Measurements from ENCODE around the gene CNRIP1.

DNA sequence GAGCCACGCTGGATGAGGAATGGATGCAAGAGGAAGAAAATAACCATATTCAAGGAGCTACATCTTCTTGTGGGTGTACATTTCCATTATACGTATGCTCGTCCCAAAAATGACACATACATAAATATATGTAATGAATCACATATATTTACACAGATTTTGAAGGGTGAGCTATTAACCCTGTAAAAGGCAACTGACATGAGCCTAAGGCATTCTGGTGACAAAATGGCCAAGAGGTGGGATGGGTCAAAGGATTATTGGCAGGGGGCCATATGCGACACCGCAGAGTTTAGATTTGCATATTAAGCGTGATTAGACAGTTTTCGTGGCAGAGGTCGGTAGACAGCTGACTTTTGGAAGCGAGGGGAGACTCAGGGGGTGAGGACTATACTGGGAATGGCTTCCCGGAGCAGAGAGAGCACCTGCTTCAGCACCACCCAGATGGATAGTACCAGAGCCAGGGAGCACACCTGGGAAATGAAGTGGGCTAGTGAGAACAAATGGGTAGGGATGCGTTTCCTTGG, 431 bp upstream of the CNRIP1 start:
- TF ChIP-seq CTCF (IDR thresholded peaks at IDR 0.05): no peak
- no peak for TF ChIP-seq POLR2AphosphoS5 (IDR thresholded peaks at IDR 0.05)
- TF ChIP-seq POLR2A (IDR thresholded peaks at IDR 0.05): no peak
